Smooth muscle cell (in vitro differentiated cells): Measurements from ENCODE around the gene OPCML. TPM values are rescaled to one million over a fixed set of nuclear protein-coding genes. Genes with fewer than 3 reads are reported as not detected.

Experiments
- DNase-seq: peaks from one replicate; lab custom pipeline; 2025; ENCODE audit not compliant: unreplicated experiment; lab: John Stamatoyannopoulos, UW
- H2AFZ ChIP-seq: fragments of 200-600 bp; sonication (generic); 2 replicates; pipeline ENCODE4 v1.6.0; 2016; ENCODE audit warnings: antibody characterized with exemption, low read depth, mild to moderate bottlenecking
- H3F3A ChIP-seq: fragments of 200-600 bp; sonication (generic); 2 replicates; pipeline ENCODE4 v1.6.0; 2017; ENCODE audit warnings: antibody characterized with exemption, low read depth
- H3K27ac ChIP-seq: fragments of 200-600 bp; sonication (generic); 2 replicates; pipeline ENCODE4 v1.5.1; 2016; ENCODE audit warnings: low read depth, mild to moderate bottlenecking
- H3K27me3 ChIP-seq: fragments of 200-600 bp; sonication (generic); 2 replicates; pipeline ENCODE4 v1.6.1; 2016; ENCODE audit warnings: low read depth, mild to moderate bottlenecking
- H3K36me3 ChIP-seq: fragments of 200-600 bp; sonication (generic); 2 replicates; pipeline ENCODE4 v1.5.1; 2016; ENCODE audit warnings: low read depth
- H3K4me1 ChIP-seq: fragments of 200-600 bp; sonication (generic); 2 replicates; pipeline ENCODE4 v1.5.1; 2016; ENCODE audit warnings: low read depth
- H3K4me2 ChIP-seq: fragments of 200-600 bp; sonication (generic); 2 replicates; pipeline ENCODE4 v1.6.0; 2016; ENCODE audit warnings: mild to moderate bottlenecking
- H3K4me3 ChIP-seq: fragments of 200-600 bp; sonication (generic); 2 replicates; pipeline ENCODE4 v1.5.1; 2016; ENCODE audit warnings: mild to moderate bottlenecking
- H3K79me2 ChIP-seq: fragments of 200-600 bp; sonication (generic); 2 replicates; pipeline ENCODE4 v1.6.0; 2016; ENCODE audit warnings: low read depth, mild to moderate bottlenecking
- H3K9ac ChIP-seq: fragments of 200-600 bp; sonication (generic); 2 replicates; pipeline ENCODE4 v1.6.0; 2016; ENCODE audit warnings: low read depth
- H3K9me3 ChIP-seq: fragments of 200-600 bp; sonication (generic); replicated peaks from 2 replicates; pipeline ENCODE4 v1.5.1; 2016; ENCODE audit warnings: low read depth
- H4K20me1 ChIP-seq: fragments of 200-600 bp; sonication (generic); 2 replicates; pipeline ENCODE4 v1.6.0; 2016; ENCODE audit warnings: low read depth
- CTCF ChIP-seq: fragments of 200-600 bp; sonication (generic); IDR thresholded peaks from 2 replicates; pipeline ENCODE4 v1.5.1; 2017; ENCODE audit warnings: borderline replicate concordance, mild to moderate bottlenecking, antibody characterized with exemption; ENCODE audit not compliant: insufficient read depth, poor library complexity, severe bottlenecking
- WGBS: methylation state at CpG from one replicate; pipeline ENCODE4 v1.1.7; 2016; ENCODE audit warnings: low lambda C conversion rate; 5-methylcytosine and 5-hydroxymethylcytosine counted together
- polyA plus RNA-seq: library from polyadenylated mRNA; unstranded; fragments of >200 nt; fragmentation: Nextera tagmentation; extraction: Ambion mirVana; gene quantifications from 2 replicates; pipeline ENCODE4 v1.2.1, GENCODE V29; 2016
- total RNA-seq: library from RNA; depleted of rRNA; stranded (reverse); fragments of >200 nt; gene quantifications from 2 replicates; pipeline ENCODE4 v1.2.3, GENCODE V29; 2014

OPCML gene
- total and polyA plus RNA-seq, 2 experiments from 2014 or later, result 0.42 to 0.58 TPM

GRCh38 chr11:132856032-132856431 lies 676.3 kb downstream of the OPCML start:
- H2AFZ ChIP-seq, result no peak overlapping the region
- no peak overlapping the region for H3K4me3 ChIP-seq
- no peaks in the 10 kb centered on the region for H3K79me2 ChIP-seq
- H3K9me3 ChIP-seq, result no peaks in the 10 kb centered on the region
- WGBS, result 91% methylated on average over 4 of the region's 4 CpGs
- no peak for TF ChIP-seq CTCF
- H3K9ac ChIP-seq, result no peak overlapping the region
- no peak overlapping the region for H3K4me2 ChIP-seq
- DNase-seq, result no peak
- no peaks in the 10 kb centered on the region for H4K20me1 ChIP-seq
- no peaks in the 10 kb centered on the region for H3K27me3 ChIP-seq
- H3K4me1 ChIP-seq, result no peaks in the 10 kb centered on the region
- no peak overlapping the region for H3K27ac ChIP-seq
- H3K36me3 ChIP-seq, result no peaks in the 10 kb centered on the region
- H3F3A ChIP-seq, result no peaks in the 10 kb centered on the region

GRCh38 chr11:132855516-132855915 lies 676.8 kb downstream of the OPCML start:
- 97% methylated on average over 3 of the region's 3 CpGs for WGBS
- TF ChIP-seq CTCF, result no peak
- no peaks in the 10 kb centered on the region for H3K9me3 ChIP-seq

GRCh38 chr11:132853886-132854285 lies 678.4 kb downstream of the OPCML start:
- Histone ChIP-seq H3K4me2 (no peak overlapping the region), H3K79me2 (no peaks in the 10 kb centered on the region), H3K36me3 (no peaks in the 10 kb centered on the region), H2AFZ (no peak overlapping the region), H3K9ac (no peak overlapping the region), H3K4me3 (no peak overlapping the region), H3K27ac (no peak overlapping the region), H3F3A (no peaks in the 10 kb centered on the region), H3K27me3 (no peaks in the 10 kb centered on the region), H3K4me1 (no peaks in the 10 kb centered on the region), H3K9me3 (no peaks in the 10 kb centered on the region), H4K20me1 (no peaks in the 10 kb centered on the region)
- no peak for DNase-seq
- TF ChIP-seq CTCF, result no peak
- WGBS, result 89% methylated on average over 3 of the region's 3 CpGs

More at GRCh38 chr11:132855516-132855915, 676.8 kb downstream of the OPCML start:
- no peaks in the 10 kb centered on the region for H3K79me2 ChIP-seq
- no peak overlapping the region for H3K4me2 ChIP-seq
- H3K27ac ChIP-seq, result no peak overlapping the region
- no peak for DNase-seq
- no peak overlapping the region for H3K4me3 ChIP-seq
- no peaks in the 10 kb centered on the region for H3K4me1 ChIP-seq
- H3K36me3 ChIP-seq, result no peaks in the 10 kb centered on the region
- no peaks in the 10 kb centered on the region for H3K27me3 ChIP-seq
- no peak overlapping the region for H3K9ac ChIP-seq
- no peak overlapping the region for H2AFZ ChIP-seq
- no peaks in the 10 kb centered on the region for H4K20me1 ChIP-seq
- H3F3A ChIP-seq, result no peaks in the 10 kb centered on the region

GRCh38 chr11:132852361-132852760 lies 679.9 kb downstream of the OPCML start:
- Histone ChIP-seq H3K9me3 (no peaks in the 10 kb centered on the region), H3K27me3 (no peaks in the 10 kb centered on the region), H3K27ac (no peak overlapping the region), H3K36me3 (no peaks in the 10 kb centered on the region), H3K4me2 (no peak overlapping the region), H3K4me3 (no peak overlapping the region), H3K4me1 (no peaks in the 10 kb centered on the region), H3K79me2 (no peaks in the 10 kb centered on the region), H4K20me1 (no peaks in the 10 kb centered on the region), H3K9ac (no peak overlapping the region), H3F3A (no peaks in the 10 kb centered on the region), H2AFZ (no peak overlapping the region)
- over 99% methylated on average over 7 of the region's 7 CpGs for WGBS
- TF ChIP-seq CTCF, result no peak
- no peak for DNase-seq
